ENCODE results near the gene TOM1L2.

TOM1L2 gene

GRCh38 chr17:17816831-17817551 is 155.2 kb downstream of the TOM1L2 start:
- no peak for TF ChIP-seq CTCF (IDR thresholded peaks at IDR 0.05)
- TF ChIP-seq ZFX (IDR thresholded peaks at IDR 0.05; ENCODE audit: borderline replicate concordance) = no peak
- peak overlapping the region; percentile 89 for H3K27ac ChIP-seq

DNA sequence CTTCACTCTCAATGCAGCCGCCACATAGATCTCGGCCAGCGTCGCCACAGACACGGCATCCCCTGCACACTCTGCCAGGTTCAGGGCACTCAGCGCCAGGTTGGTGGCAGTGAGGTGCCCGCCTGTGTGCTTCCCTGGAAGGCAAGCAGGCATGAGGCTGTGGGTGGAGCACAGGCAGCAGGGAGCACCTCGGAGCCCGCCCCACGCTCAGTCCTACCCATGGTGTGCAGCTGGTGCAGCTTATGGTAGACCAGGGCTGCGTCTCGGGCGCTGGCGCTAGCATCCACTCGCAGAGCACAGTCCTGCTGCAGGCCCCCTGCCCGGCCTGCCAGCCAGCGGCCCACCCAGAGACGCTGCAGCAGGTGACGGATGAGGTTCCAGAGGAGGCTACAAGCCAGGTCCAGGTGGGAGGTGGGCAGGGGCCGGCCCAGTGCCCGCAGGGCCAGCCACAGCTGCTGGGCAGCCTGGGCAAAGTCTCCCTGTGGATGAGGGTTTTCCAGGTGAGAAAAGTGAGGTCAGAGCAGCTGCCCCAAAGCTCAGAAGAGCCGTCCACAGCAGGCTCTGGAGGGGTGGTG is 155.9 kb downstream of the TOM1L2 start:
- no peak for TF ChIP-seq CTCF (IDR thresholded peaks at IDR 0.05)
- TF ChIP-seq ZFX (IDR thresholded peaks at IDR 0.05; ENCODE audit: borderline replicate concordance) = no peak
- peak overlapping the region; percentile 89 for H3K27ac ChIP-seq

DNA sequence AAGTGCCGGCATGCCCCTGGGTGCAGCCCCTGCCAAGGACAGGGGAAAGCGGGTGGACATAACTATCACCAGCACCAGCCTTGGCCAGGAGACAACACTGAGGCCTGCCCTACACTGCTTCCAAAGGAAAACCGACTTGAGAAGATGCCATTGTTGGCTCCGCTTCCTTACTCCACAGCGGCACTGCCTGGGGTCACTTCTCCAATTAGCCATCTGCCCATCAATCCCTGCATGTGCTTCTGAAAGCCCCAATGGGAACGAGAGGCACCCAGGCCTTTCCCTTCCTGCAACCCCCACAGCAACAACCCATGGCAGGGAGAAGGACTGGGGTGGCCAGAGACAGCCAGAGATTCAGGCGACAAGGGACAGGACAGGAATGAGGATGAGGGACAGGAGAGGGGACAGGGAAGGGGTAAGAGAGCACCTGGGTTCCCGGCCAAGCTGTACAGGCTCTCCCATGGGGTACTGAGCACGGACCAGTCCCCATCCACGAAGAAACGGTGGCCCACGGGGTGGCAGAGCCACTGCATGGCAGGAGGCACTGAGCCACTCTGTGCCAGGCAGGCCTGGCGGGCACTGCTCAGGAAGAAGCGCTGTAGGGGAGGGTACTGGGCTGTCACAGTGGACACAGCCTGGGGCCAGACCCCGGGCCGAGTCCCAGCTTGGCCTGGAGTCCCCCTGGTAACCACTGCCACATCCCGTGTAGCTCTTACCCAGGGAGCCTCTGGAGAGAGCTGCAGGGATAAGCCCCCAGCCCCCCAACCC is 156.6 kb downstream of the TOM1L2 start:
- TF ChIP-seq ZFX (IDR thresholded peaks at IDR 0.05; ENCODE audit: borderline replicate concordance) = no peak
- no peak for TF ChIP-seq CTCF (IDR thresholded peaks at IDR 0.05)
- peak overlapping the region; percentile 95 for H3K27ac ChIP-seq

GRCh38 chr17:17815062-17815406 is 157.2 kb downstream of the TOM1L2 start:
- H3K27ac ChIP-seq = peak overlapping the region; percentile 95
- TF ChIP-seq CTCF (IDR thresholded peaks at IDR 0.05) (no peak), ZFX (IDR thresholded peaks at IDR 0.05; ENCODE audit: borderline replicate concordance) (no peak)

DNA sequence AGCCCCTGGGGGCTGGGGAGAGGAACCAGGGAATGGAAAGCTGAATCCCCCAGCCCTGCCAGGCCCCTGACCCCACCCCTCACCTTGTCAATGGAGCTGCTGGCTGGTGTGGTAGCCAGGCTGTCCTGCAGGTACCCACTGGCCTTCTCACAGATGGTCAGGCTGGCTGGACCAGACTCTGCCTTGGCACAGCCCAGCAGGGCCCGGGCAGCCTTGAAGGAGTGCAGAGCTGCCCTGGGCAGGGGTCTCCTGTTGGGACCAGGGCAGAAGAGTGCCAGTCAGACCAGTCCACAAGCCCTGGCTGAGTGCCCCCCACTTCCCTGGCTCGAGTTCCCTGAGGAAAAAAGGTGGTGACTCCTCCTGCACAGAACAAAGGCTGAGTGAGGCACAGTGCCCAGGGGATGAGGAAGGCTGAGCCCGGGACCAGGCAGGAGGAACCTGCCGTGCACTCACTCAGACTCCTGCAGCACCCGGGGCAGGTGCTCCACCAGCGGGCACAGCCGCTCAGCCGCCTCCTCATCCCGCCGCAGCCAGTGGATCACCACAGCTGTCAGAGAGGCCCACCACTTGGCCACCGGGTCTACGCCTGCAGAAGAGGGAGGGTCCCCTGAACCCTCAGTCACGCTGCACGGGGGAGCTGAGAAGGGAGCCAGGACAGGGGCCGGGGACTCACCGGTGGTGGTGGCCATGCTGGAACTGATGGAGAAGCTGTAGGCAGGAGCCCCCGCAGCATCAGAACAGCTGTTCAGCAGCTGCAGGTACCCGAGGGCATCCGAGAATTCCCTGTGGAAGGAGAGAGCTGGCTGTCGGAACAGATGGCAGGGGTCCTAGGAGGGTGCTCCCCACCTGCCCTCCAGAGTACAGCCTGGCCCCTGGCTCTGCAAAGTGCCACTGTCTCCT is 157.8 kb downstream of the TOM1L2 start:
- TF ChIP-seq ZFX (IDR thresholded peaks at IDR 0.05; ENCODE audit: borderline replicate concordance) = no peak
- TF ChIP-seq CTCF (IDR thresholded peaks at IDR 0.05) = no peak
- peak overlapping the region; percentile 95 for H3K27ac ChIP-seq

DNA sequence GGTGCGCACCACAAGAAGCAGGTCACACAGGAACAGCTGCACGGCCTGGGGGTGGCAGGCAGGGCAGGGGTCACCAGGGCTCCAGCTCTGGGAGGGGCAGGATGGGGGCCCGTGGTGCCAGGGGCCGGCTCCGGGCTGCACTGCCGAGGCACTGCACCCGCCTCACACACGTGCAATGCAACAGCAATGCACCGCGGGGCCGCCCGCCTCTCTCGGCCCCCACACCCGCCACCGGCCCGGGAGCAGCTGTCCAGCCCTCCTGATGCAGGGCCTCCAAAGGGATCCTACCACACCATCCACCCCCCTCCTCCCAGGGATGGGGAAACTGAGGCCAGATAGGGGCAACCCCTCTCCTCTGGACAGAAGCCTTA is 158.5 kb downstream of the TOM1L2 start:
- TF ChIP-seq CTCF (IDR thresholded peaks at IDR 0.05) (no peak), ZFX (IDR thresholded peaks at IDR 0.05; ENCODE audit: borderline replicate concordance) (no peak)
- H3K27ac ChIP-seq = peak overlapping the region; percentile 95

Data from 22Rv1 (cell line).